Right cardiac atrium (tissue), 5 donors: ENCODE measurements around the gene GSS. TPM values are rescaled to one million over a fixed set of nuclear protein-coding genes. Genes with fewer than 3 reads are reported as not detected.

Experiments
- ATAC-seq, 2 donors: fragments of 200-7000 bp; cut with Tn5 transposase; one replicate each; pipeline versions ENCODE4 v1.8.0 to v1.9.1; 2020; ENCODE audit warnings: moderate library complexity in 2 of 2, mild to moderate bottlenecking in 1 of 2
- DNase-seq, 3 donors: peaks; one replicate each; pipeline ENCODE4 v3.0.0-alpha.2; 2020
- H3K27ac ChIP-seq: one replicate; pipeline ENCODE4 v1.5.1; 2013; ENCODE audit warnings: mild to moderate bottlenecking, low read length, control low read depth, moderate library complexity
- H3K27me3 ChIP-seq: one replicate; pipeline ENCODE4 v1.6.1; 2013; ENCODE audit not compliant: control insufficient read depth, insufficient read depth
- H3K4me1 ChIP-seq: one replicate; pipeline ENCODE4 v1.6.1; 2013; ENCODE audit warnings: low read length; ENCODE audit not compliant: control insufficient read depth, insufficient read depth
- H3K4me3 ChIP-seq: one replicate; pipeline ENCODE4 v1.5.1; 2013; ENCODE audit warnings: low read length, control low read depth
- H3K9me3 ChIP-seq: one replicate; pipeline ENCODE4 v1.6.1; 2013; ENCODE audit warnings: low read length; ENCODE audit not compliant: control insufficient read depth
- WGBS: extraction: QIAGEN DNeasy Blood & Tissue Kit; methylation state at CpG from one replicate; pipeline ENCODE4 v1.1.7; 2013; 5-methylcytosine and 5-hydroxymethylcytosine counted together
- intact Hi-C, 4 donors: fragments of 100-400 bp; cut with DNase I; formaldehyde crosslinking; loops; one replicate each; pipeline versions ENCODE4 v1.11.0 to v1.14.0; 2022 to 2023
- polyA plus RNA-seq: library from polyadenylated mRNA; stranded (reverse); fragments of 200-250 nt; gene quantifications from one replicate; pipeline ENCODE4 v1.2.3, GENCODE V29; 2013
- total RNA-seq, 4 donors: library from RNA; stranded (reverse); fragmentation: NEBNext Ultra II Directional; extraction: Animal tissue kit (Norgen Biotek cat#: 25700); gene quantifications; one replicate each; pipeline ENCODE4 v1.2.1, GENCODE V29; 2021
- donor health status: healthy with polysubstance abuse.
- donor health status: DM: no; HTN: yes; CAD: no.
- donor health status: DM: no; HTN: no; CAD: no.
- donor health status: DM: no; HTN: yes; CAD: no; lungs with severe emphysema.
- donor health status: DM: yes; HTN: yes; CAD: no.

GSS gene
- total and polyA plus RNA-seq, 5 donors = 23.6 to 37.7 (median 27.0) TPM

GRCh38 chr20:34954904-34955230, 739 bp downstream of the GSS start:
- Histone ChIP-seq H3K4me3 (peak overlapping the region; percentile 46), H3K27me3 (no peaks in the 10 kb centered on the region), H3K4me1 (no peaks in the 10 kb centered on the region), H3K27ac (peak overlapping the region; percentile 71), H3K9me3 (no peaks in the 10 kb centered on the region)
- 6% methylated on average over 13 of the region's 13 CpGs for WGBS
- DNase-seq (peak in 1 of 3 donors; percentile 44), ATAC-seq (peak; percentile 6 to 13)
- intact Hi-C loops = loop anchor here in 2 of 4 donors (2.0 to 5.0 kb wide), 2 partner anchors 80 to 83 kb away; partner anchors contain the start of gene GGT7 (in 1 of the 2)

- Histone ChIP-seq H3K27ac (peak overlapping the region; percentile 20), H3K4me1 (no peaks in the 10 kb centered on the region), H3K4me3 (no peak overlapping the region), H3K9me3 (no peaks in the 10 kb centered on the region), H3K27me3 (no peaks in the 10 kb centered on the region)
- intact Hi-C loops = loop anchor here in 1 of 4 donors (2.0 kb wide), 1 partner anchor 79 kb away; no protein-coding TSS in a partner anchor
- DNase-seq (no peak), ATAC-seq (no peak)
- 92% methylated on average over 7 of the region's 7 CpGs for WGBS
Observed at GRCh38 chr20:34953960-34954359, 1.6 kb downstream of the GSS start.

- no peak for ATAC-seq
- Histone ChIP-seq H3K27ac (no peak overlapping the region), H3K4me1 (no peaks in the 10 kb centered on the region), H3K9me3 (no peaks in the 10 kb centered on the region), H3K4me3 (no peak overlapping the region), H3K27me3 (no peaks in the 10 kb centered on the region)
- intact Hi-C loops = no loop called here
- no peak for DNase-seq
- 73% methylated on average over 5 of the region's 5 CpGs for WGBS
Observed at GRCh38 chr20:34952671-34953070, 2.9 kb downstream of the GSS start.

GRCh38 chr20:34951652-34952051, 4.0 kb downstream of the GSS start:
- no peak for ATAC-seq
- DNase-seq = peak in 2 of 3 donors; percentile 59 to 71
- intact Hi-C loops = no loop called here
- Histone ChIP-seq H3K27ac (peak overlapping the region; percentile 30), H3K4me1 (no peaks in the 10 kb centered on the region), H3K27me3 (no peaks in the 10 kb centered on the region), H3K9me3 (no peaks in the 10 kb centered on the region), H3K4me3 (no peak overlapping the region)
- WGBS = 65% methylated on average over 8 of the region's 8 CpGs

- 96% methylated on average over 2 of the region's 2 CpGs for WGBS
- Histone ChIP-seq H3K4me3 (no peak overlapping the region), H3K4me1 (no peaks in the 10 kb centered on the region), H3K27me3 (no peaks in the 10 kb centered on the region), H3K9me3 (no peaks in the 10 kb centered on the region), H3K27ac (peak overlapping the region; percentile 30)
- intact Hi-C loops = no loop called here
- ATAC-seq (no peak), DNase-seq (no peak)
Observed at GRCh38 chr20:34951252-34951651, 4.4 kb downstream of the GSS start.

GRCh38 chr20:34949120-34949519, 6.5 kb downstream of the GSS start:
- WGBS = 89% methylated on average over 6 of the region's 6 CpGs
- ATAC-seq = no peak
- Histone ChIP-seq H3K4me3 (no peak overlapping the region), H3K27me3 (no peaks in the 10 kb centered on the region), H3K4me1 (peaks cover 3% of the 10 kb centered on the region), H3K27ac (no peak overlapping the region), H3K9me3 (no peaks in the 10 kb centered on the region)
- DNase-seq = no peak
- intact Hi-C loops = no loop called here

GRCh38 chr20:34948030-34948429, 7.6 kb downstream of the GSS start:
- H3K27me3 ChIP-seq = no peaks in the 10 kb centered on the region
- H3K9me3 ChIP-seq = no peaks in the 10 kb centered on the region
- DNase-seq = no peak
- intact Hi-C loops = no loop called here
- H3K4me1 ChIP-seq = peaks cover 3% of the 10 kb centered on the region
- H3K27ac ChIP-seq = no peak overlapping the region
- no peak for ATAC-seq
- H3K4me3 ChIP-seq = no peak overlapping the region

- DNase-seq (no peak), ATAC-seq (no peak)
- Histone ChIP-seq H3K27ac (no peak overlapping the region), H3K4me1 (peaks cover 3% of the 10 kb centered on the region), H3K9me3 (no peaks in the 10 kb centered on the region), H3K27me3 (no peaks in the 10 kb centered on the region), H3K4me3 (no peak overlapping the region)
- intact Hi-C loops = no loop called here
Observed at GRCh38 chr20:34947336-34947735, 8.3 kb downstream of the GSS start.

GRCh38 chr20:34946661-34947060, 8.9 kb downstream of the GSS start:
- Histone ChIP-seq H3K4me3 (no peak overlapping the region), H3K9me3 (no peaks in the 10 kb centered on the region), H3K27ac (no peak overlapping the region), H3K27me3 (no peaks in the 10 kb centered on the region), H3K4me1 (peaks cover 3% of the 10 kb centered on the region)
- ATAC-seq = no peak
- WGBS = 87% methylated on average over 3 of the region's 3 CpGs
- DNase-seq = no peak
- intact Hi-C loops = no loop called here

- Histone ChIP-seq H3K9me3 (no peaks in the 10 kb centered on the region), H3K4me1 (peaks cover 3% of the 10 kb centered on the region), H3K4me3 (no peak overlapping the region), H3K27me3 (no peaks in the 10 kb centered on the region), H3K27ac (peak overlapping the region; percentile 5)
- intact Hi-C loops = no loop called here
- DNase-seq (no peak), ATAC-seq (peak; percentile 19 to 58)
- WGBS = 75% methylated on average over 7 of the region's 7 CpGs
Observed at GRCh38 chr20:34945315-34946077, 10.1 kb downstream of the GSS start.

- no peak for ATAC-seq
- Histone ChIP-seq H3K27ac (no peak overlapping the region), H3K9me3 (no peaks in the 10 kb centered on the region), H3K27me3 (no peaks in the 10 kb centered on the region), H3K4me3 (no peak overlapping the region), H3K4me1 (peaks cover 3% of the 10 kb centered on the region)
- intact Hi-C loops = no loop called here
- no peak for DNase-seq
- 76% methylated on average over 2 of the region's 2 CpGs for WGBS
Observed at GRCh38 chr20:34943808-34944567, 11.6 kb downstream of the GSS start.
